COLO829 (cell line): ENCODE measurements around the gene UBL3.

ENCODE experiments used
- DNase-seq: peaks from one replicate; pipeline ENCODE4 v3.0.0; 2012; ENCODE audit warnings: low spot score

UBL3 gene

DNA sequence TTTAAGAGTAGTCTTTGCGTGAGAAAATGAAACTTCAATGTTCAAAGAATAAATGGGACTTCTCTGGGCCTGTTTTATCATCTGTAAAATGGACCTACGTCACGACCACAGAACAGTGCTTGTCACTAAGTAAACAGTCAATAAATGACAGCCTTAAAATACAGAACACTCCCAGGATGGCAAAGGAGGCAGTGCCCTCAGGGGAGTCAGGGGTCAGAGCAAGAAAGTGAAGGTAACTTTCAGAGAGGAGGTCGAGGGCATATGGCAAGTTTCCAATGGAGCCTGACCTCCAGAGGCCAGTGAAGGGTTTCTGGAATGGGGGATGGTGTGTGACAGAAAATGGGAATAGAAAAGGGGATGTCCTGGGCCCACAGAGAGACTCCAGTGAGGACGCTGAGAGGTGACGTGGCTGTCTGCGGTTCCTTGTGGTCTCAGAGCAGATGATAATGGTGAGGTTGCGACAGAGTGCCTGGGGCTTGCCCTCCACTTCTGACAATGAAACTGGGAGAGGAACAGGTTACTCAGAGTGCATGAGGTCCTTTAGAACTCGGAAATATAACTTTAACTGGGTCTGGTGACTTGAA lies 91.8 kb downstream of the UBL3 start:
- DNase-seq = no peak

DNA sequence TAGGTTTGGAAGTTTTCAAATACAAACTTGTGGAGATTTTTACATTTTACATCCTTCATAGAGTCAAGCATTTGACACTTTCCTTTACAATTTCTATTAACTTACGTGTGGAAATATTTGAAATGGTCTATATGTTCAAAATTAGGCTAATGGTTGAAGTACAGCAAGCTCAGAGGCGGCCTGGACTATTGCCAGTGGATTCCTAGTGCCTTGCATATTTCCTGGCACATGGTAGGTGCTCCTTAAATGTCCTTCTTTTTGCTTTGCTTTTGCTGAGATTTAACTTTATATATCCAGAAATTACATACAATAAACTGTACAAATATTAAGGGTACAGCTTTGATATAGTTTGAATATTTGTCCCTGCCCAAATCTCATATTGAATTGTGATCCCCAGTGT lies 93.9 kb downstream of the UBL3 start:
- DNase-seq = no peak

DNA sequence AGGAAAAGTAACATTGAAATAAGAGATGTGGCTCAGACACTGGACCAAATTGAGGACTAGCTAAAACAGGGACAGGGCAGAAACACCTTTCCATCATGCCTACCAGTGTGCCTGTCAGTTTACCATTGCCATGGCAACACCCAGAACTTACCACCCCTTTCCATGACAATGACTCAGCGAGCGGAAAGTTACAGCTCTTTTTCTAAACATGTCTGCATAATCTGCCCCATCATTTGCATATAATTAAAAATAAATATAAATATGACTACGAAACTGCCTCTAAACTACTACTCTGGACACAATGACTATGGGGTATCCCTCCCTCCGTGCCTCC lies 96.0 kb downstream of the UBL3 start:
- DNase-seq = peak; percentile 37

DNA sequence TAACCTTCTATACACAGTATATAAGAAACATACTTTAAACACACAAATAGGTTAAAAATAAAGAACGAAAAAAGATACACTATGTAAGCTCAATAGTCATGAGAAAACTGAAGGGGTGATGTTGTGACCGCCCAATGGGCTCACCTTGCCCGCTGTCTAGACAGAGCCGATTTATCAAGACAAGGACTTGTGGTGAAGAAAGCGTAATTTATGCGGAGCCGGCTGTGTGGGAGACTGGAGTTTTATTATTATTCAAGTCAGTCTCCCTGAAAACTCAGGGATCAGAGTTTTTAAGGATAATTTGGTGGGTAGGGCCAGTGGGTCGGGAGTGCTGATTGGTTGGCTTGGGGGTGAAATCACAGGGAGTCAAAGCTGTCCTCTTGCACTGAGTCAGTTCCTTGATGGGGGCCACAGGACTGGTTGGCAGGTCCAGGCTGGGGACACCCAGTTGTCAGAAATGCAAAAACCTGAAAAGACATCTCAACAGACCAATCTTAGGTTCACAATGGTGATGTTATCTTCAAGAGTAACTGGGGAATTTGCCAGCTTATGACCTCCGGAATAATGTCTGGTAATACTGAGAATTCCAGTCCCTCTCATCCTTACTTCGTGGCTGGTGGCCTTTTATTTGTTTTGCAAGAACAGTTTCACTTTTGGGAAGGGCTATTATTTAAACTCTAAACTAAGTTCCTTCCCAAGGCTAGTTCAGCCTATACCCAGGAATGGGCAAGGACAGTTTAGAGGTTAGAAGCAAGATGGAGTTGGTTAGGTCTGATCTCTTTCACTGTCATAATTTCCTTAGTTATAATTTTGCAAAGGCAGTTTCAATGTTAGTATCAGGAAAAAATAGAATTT lies 96.6 kb downstream of the UBL3 start:
- no peak for DNase-seq

DNA sequence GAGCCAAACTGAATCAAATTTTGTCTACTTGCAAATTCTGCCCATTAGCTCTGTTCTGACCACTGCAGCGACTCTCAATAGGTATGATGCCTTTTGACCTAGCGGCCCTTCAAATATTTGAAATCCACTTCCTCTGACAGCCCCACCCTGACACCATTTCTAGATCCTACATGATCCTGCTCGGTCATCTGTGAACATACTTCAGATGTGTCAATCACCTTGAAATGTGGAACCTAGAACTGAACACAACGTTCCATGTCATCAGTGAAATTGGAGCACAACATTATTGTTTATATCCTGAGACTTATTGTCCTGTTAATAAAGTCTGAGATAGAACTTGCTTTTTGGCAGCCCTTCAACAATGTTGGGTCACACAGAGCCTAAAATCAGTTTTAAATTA lies 98.2 kb downstream of the UBL3 start:
- DNase-seq = no peak

DNA sequence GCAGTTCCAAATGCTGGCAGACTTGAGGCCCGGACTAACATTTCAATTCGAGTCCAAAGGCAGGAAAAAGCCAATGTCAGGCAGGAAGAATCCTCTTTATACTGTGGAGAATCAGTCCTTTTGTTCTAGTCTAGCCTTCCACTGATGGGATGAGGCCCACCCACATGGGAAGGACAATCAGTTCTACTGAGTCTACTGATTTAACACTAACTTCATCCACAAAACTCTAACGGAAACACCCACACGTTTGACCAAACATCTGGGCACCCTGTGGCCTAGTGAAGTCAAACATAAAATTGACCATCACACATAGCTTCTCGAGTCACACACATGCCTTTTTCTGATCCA lies 100.3 kb downstream of the UBL3 start:
- DNase-seq = no peak

DNA sequence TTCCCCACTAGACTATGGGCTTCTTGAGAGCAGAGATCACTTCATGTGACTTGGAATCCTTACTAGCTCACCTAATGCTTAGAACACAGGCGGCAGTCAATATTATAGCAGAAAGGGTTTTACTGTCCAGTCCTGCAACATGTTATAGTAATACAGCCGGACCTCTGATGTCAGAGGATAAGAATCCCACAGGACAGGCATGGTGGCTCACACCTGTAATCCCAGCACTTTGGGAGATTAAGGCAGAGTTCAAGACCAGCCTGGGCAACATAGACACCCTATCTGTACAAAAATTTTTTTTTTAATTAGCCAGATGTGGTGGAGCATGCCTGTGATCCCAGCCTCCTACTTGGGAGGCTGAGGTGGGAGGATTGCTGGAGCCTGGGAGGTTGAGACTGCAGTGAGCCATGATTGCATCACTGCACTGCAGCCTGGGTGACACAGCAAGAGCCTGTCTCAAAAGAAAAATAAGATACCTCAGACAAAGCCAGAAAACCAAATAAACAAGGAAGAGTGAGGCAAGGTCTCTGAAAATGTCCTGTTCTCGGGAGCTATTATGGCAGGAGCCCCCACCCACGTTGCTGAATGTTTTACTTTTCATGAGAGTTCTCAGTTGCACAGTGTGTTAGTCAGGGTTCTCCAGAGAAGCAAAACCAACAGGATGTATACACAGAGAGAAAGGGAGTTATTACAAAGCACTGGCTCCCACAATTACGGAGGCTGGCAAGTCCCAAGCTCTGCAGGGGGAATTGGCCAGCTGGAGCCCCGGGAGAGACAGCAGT lies 100.8 kb downstream of the UBL3 start:
- no peak for DNase-seq

DNA sequence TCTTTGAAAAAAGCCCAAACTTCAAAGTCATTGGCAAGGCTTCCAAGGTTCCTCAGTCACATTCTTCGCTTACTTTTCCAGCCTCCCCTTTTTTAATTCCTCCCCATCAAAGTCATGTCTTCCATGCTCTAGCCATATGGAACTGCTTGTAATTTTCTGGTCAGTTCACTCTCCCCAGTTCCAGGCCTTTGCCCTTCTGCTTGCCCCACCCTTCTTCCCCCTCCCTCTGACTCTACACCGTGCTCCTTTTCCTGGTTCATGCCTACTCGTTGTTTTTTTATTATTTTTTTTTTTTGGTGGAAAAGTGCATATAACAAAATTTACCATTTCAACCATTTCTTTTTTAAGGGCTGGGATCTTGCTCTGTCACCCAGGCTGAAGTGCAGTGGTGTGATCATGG lies 102.3 kb downstream of the UBL3 start:
- DNase-seq = no peak

DNA sequence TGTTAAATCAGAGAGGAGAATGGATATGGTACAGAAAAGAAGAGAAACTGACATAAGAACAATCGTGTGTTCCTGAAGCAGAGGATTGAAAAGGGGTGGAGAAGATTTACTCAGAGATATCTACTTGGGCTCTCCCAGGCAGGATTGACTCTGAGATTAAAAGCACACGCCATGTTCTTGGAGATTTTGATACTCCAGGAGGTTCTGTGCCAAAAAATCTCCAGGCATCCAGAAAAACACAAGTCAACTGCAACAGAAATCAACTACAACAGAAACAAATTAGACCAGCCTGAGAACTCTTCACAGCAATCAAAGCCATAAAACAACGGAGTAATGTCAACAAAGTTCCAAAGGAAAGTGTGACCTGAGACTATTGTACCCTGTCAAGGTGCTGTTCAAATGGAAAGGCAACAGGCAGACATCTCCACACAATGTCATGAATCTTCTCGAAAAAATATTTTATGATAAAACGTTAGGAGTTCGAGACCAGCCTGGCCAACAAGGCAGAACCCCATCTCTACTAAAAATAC lies 104.2 kb downstream of the UBL3 start:
- no peak for DNase-seq

DNA sequence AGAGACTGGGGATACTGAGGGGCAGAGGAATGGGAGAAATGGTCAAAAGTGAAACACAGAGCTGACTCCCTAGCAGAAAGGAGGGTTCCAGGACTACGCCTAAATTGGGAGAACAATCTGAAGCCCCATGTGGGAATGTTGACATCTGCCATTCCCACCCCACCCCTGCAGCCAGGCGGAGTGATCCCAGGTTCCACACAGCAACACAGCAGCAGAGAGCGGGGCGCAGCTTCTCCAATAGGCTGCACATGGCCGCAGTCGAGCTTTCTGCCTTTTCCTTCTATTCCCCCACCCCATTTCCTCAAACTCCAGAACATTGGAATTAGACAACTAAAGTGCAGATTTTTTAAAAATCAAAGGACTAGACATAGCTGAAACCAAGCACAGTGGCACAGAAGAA lies 104.7 kb downstream of the UBL3 start:
- DNase-seq = no peak

DNA sequence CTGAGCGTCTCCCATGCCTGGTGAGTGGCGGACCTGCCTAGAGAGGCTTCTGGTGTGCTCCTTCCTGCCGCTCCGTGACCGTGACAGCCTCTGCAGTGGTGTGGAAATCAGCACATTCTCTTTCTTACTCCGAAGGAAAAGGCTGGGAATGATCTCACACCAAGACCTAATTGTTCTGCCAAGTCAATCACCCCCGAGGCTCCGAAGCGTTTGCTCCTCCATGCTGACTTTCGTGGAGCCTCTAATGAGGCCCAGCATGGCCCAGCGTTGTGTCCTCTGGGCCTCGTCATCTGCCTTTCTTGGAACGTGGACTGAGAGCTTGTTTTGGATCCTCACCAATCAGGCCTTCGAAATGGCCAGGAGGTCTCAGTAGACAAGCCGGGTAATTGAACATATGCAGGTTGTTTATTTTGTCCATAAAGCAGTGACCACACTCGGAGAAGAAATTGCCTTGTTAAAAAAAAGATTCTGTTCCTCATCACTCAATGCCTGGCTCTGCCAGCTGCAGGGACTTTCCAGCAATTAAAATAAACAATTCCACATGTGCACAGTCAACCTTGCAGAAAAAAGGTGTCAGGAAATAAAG lies 107.1 kb downstream of the UBL3 start:
- no peak for DNase-seq

DNA sequence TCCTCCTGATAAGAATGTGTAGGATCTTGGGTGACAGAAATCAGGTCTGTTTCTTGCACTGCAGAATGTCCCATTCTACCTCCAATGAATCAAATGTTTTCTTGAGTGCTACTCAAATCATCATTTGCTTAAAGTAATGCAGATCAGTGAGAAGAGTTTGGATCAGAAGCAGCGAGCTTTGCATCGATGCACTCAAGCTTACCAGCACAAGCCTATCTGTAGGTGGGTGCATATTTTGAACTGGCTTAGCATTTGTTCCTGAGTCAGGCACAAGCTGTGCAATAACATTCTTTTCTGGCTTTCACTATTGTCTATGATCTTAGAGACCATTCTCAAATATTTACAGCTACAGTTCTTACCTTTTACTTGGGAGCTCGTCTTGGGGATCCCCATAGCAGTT lies 109.5 kb downstream of the UBL3 start:
- no peak for DNase-seq

DNA sequence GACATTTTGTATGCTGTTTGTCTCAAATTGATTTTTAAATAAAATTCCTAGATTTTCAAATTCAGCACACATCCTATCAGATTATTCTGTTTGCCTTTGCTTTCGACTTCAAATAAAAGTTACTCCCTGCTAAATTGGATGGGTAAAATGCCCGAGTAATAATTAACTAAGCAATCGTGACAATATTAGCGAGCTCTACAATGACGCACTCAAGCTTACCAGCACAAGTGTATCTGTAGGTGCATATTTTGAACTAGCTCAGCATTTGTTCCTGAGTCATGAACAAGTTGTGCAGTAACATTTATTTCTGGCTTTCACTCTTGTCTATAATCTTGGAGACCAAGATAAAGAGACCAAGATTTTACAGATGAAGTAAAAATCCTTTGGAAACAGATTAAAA lies 113.4 kb downstream of the UBL3 start:
- DNase-seq = no peak

DNA sequence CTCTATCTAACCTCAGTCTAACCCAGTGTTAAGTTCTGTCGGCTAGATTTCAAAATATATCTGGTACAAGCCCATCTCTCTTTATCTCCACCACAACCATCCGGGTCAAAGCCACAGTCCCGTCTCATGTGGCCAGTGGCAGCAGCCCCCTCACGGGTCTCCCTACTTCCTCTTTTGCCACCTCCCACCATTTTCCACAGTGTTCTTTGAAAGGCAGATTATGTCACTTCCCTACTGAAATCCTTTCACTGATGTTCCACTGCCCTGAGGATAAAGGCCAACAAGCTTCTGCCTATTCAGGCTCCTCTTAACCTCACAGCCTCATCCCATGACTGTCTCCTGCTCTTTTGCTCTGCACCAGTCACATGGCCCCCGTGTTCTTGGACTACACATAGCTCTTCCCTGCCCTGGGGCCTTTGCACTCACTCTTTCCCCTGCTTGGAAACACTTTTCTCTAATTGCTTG lies 117.2 kb downstream of the UBL3 start:
- DNase-seq = peak; percentile 78

DNA sequence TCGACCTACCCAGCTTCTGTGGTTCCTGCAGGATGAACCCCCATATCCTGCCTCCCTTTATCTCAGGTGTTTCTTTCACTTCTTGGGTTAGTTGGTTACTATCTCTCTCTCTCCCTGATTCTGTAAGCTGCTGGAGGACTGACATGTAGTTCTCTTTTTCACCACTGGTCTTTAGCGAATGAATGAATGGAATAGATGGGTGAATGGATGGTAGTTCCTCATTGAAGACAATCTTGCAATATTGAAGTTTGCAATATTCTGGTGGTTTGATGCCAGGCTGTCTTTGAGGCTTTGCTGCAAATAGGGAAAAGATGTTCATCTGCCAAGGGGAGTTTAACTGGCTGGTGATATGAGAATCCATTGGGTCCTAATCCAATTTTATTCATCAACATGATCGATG lies 120.2 kb downstream of the UBL3 start:
- DNase-seq = no peak

DNA sequence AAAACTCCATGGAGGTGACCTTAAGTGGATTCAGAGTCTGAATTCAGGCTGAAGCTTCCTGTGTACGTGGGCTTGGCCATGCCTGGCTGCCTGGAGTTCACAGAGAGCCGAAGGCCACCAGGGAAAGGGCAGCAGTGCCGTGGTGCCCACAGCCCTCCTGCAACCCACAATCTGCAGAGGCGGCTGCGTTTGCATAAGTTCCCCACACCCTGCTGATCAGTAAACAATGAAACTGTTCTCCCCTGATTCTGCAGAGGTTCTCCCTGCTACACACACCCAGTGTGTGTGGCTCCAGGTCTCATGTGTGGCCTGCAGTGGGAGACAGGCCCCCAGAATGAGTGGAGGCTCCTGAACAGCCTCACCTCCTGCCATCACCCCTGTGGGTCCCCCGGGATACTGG lies 128.0 kb downstream of the UBL3 start:
- DNase-seq = no peak

DNA sequence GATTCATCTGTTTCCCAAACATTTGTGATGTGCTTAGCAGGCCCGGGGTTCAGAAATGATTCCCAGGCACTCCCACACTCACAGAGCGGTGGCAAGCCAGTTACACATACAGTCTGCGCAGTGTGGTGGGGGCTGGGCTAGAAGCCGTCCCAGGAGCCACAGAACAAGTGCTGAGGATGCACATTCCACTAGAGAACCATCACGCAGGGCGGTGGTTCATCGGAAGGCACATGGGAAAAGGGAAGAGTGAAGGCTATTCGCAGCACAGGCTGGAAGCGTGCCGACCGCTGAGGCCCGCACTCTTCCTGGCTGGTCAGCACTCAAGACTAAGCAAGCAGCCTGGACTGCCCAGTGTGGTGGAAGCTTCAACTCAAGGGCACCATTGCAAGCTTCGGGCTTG lies 128.7 kb downstream of the UBL3 start:
- no peak for DNase-seq

DNA sequence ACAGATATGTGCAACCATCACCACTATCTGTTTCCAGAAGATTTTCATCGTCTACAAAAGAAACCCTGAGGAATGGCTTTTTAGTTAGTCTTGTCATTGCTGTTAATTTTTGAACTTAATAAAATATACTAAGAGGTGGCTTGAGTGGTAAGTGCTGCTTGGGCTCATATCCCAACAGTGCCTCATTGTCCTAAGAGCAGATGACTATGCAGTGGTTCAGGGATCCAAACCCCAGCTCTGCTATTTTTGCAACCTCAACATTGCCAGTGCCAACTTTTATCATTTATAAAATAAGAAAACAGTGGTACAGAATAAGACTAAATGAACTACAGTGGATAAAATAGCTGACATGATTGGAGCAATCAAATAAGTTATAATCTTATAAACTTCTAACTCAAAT lies 131.7 kb downstream of the UBL3 start:
- peak; percentile 45 for DNase-seq

DNA sequence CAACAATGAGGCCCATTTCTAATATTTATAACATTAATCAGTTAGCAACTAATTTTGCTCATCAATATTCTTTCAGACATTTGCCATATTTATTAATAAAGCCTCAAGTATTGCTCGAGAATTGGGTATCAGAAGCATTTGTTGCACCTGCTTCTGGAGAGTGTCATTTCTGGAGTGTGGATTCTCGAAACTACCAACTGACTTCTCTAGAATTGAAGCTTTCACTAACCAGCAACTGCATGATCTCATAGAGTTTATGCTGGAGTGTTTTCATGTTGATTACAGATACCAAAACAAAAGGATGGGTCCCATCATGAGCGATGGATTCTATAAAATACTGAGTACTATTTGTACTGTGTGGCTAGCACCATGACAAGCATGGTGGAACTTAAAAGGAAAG lies 133.9 kb downstream of the UBL3 start:
- DNase-seq = no peak
